ENCODE data around the gene BAZ1B.
"Not testable (repeated sequence)": the region's sequence is repeated elsewhere in the genome, so short reads cannot be mapped to it uniquely, and the experiment has no call there.

DNA sequence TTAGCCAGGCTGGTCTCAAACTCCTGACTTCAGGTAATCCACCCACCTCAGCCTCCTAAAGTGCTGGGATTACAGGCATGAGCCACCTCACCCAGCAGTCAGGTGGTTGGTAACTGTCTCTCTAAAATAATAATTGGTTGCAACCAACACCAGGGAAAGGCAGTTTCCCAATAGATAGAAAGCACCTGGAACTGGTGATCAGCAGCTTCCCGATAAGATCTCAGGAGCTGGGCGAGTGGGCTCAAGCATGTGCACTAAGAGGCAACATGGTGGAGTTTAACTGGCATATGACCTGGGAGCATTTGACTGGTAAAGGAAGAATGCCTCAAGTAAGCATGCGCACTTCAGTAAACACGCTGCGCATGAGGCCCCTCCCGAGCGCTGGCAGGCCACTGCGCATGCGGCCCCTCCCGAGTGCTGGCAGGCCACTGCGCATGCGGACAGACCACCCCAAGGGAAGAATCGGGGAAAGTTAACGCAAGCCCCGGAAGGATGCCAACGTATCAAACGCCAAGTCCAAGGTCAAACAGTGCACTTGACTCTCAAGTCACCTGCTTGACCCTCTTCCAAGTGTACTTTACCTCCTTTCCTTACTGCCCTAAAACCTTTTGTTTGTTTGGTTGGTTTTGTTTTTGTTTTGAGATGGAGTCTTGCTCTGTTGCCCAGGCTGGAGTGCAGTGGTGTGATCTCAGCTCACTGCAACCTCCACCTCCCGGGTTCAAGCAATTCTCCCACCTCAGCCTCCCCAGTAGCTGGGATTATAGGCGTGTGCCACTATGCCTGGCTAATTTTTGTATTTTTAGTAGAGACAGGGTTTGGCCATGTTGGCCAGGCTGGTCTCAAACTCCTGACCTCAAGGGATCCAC, 122.7 kb downstream of the BAZ1B start:
- TF ChIP-seq HDGF (IDR thresholded peaks at IDR 0.05); ZNF140 (CRISPR knock-in tag; IDR thresholded peaks at IDR 0.05); ZKSCAN8 (CRISPR knock-in tag; IDR thresholded peaks at IDR 0.05); POLR2AphosphoS5 (IDR thresholded peaks at IDR 0.05; ENCODE audit: control insufficient read depth, insufficient read depth, low read depth, low read length); PTRF (tag; IDR thresholded peaks at IDR 0.05); DPF2 (IDR thresholded peaks at IDR 0.05); EZH2 (IDR thresholded peaks at IDR 0.05; ENCODE audit: borderline replicate concordance, low read depth, low read length): not testable (repeated sequence)
- TF ChIP-seq, protein P1, sequence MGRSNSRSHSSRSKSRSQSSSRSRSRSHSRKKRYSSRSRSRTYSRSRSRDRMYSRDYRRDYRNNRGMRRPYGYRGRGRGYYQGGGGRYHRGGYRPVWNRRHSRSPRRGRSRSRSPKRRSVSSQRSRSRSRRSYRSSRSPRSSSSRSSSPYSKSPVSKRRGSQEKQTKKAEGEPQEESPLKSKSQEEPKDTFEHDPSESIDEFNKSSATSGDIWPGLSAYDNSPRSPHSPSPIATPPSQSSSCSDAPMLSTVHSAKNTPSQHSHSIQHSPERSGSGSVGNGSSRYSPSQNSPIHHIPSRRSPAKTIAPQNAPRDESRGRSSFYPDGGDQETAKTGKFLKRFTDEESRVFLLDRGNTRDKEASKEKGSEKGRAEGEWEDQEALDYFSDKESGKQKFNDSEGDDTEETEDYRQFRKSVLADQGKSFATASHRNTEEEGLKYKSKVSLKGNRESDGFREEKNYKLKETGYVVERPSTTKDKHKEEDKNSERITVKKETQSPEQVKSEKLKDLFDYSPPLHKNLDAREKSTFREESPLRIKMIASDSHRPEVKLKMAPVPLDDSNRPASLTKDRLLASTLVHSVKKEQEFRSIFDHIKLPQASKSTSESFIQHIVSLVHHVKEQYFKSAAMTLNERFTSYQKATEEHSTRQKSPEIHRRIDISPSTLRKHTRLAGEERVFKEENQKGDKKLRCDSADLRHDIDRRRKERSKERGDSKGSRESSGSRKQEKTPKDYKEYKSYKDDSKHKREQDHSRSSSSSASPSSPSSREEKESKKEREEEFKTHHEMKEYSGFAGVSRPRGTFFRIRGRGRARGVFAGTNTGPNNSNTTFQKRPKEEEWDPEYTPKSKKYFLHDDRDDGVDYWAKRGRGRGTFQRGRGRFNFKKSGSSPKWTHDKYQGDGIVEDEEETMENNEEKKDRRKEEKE (IDR thresholded peaks at IDR 0.05; ENCODE audit: borderline replicate concordance in 1 of 2, control insufficient read depth in 1 of 2, low read depth in 2 of 2, low read length in 1 of 2) = not testable (repeated sequence)
- TF ChIP-seq, protein P2, sequence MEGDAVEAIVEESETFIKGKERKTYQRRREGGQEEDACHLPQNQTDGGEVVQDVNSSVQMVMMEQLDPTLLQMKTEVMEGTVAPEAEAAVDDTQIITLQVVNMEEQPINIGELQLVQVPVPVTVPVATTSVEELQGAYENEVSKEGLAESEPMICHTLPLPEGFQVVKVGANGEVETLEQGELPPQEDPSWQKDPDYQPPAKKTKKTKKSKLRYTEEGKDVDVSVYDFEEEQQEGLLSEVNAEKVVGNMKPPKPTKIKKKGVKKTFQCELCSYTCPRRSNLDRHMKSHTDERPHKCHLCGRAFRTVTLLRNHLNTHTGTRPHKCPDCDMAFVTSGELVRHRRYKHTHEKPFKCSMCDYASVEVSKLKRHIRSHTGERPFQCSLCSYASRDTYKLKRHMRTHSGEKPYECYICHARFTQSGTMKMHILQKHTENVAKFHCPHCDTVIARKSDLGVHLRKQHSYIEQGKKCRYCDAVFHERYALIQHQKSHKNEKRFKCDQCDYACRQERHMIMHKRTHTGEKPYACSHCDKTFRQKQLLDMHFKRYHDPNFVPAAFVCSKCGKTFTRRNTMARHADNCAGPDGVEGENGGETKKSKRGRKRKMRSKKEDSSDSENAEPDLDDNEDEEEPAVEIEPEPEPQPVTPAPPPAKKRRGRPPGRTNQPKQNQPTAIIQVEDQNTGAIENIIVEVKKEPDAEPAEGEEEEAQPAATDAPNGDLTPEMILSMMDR (IDR thresholded peaks at IDR 0.05 in 2 of 3, conservative IDR thresholded peaks at IDR 0.05 in 1 of 3; ENCODE audit: insufficient read depth in 2 of 3, low read depth in 1 of 3, low read length in 3 of 3) = not testable (repeated sequence)
- TF ChIP-seq, protein P3, sequence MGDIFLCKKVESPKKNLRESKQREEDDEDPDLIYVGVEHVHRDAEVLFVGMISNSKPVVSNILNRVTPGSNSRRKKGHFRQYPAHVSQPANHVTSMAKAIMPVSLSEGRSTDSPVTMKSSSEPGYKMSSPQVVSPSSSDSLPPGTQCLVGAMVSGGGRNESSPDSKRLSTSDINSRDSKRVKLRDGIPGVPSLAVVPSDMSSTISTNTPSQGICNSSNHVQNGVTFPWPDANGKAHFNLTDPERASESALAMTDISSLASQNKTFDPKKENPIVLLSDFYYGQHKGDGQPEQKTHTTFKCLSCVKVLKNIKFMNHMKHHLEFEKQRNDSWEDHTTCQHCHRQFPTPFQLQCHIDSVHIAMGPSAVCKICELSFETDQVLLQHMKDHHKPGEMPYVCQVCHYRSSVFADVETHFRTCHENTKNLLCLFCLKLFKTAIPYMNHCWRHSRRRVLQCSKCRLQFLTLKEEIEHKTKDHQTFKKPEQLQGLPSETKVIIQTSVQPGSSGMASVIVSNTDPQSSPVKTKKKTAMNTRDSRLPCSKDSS (IDR thresholded peaks at IDR 0.05; ENCODE audit: low read depth, partially characterized antibody) = not testable (repeated sequence)
- TF ChIP-seq, protein P4, sequence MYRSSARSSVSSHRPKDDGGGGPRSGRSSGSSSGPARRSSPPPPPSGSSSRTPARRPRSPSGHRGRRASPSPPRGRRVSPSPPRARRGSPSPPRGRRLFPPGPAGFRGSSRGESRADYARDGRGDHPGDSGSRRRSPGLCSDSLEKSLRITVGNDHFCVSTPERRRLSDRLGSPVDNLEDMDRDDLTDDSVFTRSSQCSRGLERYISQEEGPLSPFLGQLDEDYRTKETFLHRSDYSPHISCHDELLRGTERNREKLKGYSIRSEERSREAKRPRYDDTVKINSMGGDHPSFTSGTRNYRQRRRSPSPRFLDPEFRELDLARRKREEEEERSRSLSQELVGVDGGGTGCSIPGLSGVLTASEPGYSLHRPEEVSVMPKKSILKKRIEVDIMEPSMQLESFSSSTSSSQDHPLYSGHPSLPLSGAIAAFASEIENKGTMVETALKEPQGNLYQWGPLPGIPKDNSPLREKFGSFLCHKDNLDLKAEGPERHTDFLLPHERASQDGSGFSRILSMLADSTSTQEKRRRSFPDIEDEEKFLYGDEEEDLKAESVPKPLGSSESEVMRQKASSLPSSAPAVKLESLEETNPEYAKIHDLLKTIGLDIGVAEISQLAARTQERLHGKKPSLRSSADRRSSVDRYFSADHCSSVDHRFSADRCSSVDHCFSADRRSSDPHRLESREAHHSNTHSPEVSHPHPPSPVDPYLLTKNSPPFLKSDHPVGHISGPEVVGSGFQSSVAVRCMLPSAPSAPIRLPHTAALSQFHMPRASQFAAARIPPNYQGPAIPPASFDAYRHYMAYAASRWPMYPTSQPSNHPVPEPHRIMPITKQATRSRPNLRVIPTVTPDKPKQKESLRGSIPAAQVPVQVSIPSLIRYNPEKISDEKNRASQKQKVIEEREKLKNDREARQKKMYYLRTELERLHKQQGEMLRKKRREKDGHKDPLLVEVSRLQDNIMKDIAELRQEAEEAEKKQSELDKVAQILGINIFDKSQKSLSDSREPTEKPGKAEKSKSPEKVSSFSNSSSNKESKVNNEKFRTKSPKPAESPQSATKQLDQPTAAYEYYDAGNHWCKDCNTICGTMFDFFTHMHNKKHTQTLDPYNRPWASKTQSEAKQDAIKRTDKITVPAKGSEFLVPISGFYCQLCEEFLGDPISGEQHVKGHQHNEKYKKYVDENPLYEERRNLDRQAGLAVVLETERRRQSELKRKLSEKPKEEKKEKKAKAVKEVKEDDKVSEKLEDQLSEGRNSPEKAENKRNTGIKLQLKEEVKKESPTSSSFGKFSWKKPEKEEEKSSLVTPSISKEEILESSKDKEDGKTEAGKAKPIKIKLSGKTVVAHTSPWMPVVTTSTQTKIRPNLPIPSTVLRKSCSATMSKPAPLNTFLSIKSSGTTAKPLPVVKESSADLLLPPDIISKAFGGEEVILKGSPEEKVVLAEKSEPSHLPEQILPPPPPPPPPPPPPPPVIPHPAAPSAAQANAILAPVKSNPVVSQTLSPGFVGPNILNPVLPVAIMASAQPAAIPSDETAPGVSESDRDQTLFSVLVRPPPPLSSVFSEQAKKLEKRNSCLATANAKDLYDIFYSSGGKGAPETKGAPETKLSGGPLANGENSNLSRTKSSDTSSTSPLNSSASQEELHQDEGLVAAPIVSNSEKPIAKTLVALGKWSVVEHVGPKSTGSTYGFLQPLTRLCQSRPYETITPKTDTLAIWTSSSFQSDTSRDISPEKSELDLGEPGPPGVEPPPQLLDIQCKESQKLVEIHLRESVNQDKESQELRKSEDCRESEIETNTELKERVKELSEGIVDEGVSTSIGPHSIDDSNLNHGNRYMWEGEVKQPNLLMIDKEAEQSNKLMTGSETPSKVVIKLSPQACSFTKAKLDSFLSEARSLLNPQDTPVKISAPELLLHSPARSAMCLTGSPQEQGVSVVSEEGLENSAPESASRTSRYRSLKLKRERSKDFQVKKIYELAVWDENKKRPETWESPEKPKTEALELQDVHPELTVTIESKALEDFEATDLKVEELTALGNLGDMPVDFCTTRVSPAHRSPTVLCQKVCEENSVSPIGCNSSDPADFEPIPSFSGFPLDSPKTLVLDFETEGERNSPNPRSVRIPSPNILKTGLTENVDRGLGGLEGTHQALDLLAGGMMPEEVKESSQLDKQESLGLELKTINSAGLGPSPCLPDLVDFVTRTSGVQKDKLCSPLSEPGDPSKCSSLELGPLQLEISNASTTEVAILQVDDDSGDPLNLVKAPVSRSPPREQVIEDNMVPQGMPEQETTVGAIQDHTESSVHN (IDR thresholded peaks at IDR 0.05; ENCODE audit: borderline replicate concordance in 1 of 2, low read depth in 1 of 2) = not testable (repeated sequence)
